ENCODE measurements around the gene PPIL4.
"Not testable (repeated sequence)": the region's sequence is repeated elsewhere in the genome, so short reads cannot be mapped to it uniquely, and the experiment has no call there.

PPIL4 gene

DNA sequence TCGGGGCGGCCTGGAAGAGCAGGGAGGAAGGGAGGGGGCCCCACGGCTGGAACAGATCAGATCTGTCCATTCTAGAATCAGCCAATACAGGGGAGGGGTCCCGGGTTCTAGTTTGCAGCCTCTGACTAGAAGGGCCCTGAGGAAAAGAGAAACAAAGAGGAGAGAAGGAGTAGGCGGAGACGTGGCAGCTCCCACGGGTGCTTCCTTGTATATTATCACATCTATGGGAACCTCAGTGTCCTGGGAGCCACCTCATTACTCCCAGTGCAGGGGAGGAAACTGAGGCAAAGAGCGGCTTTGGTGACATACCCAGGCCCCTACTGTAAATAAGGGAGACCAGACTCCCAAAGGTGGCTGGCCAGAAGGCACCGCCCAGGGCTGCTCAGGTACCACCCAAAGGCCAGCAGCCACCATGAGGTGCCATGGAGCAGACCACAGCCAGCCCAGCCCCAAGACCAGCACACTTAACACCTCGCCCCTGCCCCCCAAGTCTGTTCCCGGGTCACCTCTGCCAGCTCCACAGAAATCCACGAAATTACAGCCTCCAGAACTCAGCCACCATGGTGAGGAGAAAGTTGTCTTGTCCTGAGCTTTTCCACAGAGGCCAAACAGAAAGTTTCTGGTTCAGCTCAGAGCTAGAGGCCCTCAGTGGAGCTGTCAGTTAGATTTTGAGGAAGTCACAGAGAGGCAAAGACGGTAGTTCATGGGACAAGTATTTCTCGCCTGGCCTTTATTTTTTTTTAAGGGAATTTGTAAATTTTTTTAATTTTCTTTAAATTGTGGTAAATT lies 63.1 kb downstream of the PPIL4 start:
- DNase-seq: no peak

DNA sequence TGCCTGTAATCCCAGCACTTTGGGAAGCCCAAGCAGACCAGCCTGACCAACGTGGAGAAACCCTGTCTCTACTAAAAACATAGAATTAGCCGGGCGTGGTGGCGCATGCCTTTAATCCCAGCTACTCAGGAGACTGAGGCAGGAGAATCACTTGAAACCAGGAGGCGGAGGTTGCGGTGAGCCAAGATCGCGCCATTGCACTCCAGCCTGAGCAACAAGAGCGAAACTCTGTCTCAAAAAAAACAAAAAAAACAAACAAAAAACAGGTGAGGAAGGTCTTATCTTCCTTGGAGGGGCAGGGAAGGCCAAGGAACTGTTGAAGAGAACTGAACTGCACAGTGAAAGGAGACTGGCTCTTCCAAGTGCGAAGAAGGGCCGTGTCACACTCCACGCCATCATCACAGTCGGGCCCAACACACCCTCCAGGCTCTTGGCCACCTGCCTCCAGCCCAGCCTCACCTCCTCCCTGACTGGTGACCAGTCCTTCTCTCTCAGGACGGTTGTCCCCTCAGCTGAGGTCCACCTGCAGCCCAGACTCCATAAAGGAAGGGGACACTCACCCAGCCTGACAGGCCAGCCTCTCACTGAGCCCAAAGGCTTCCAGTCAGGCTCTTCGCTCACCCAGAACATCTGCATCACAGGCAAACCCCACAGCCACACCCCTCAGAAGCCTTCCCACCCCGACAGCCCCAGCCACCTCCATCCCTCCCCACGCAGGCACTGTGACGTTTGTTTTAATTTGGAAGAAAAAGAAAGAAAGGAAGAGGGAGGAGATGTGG lies 65.2 kb downstream of the PPIL4 start:
- no peak for DNase-seq

DNA sequence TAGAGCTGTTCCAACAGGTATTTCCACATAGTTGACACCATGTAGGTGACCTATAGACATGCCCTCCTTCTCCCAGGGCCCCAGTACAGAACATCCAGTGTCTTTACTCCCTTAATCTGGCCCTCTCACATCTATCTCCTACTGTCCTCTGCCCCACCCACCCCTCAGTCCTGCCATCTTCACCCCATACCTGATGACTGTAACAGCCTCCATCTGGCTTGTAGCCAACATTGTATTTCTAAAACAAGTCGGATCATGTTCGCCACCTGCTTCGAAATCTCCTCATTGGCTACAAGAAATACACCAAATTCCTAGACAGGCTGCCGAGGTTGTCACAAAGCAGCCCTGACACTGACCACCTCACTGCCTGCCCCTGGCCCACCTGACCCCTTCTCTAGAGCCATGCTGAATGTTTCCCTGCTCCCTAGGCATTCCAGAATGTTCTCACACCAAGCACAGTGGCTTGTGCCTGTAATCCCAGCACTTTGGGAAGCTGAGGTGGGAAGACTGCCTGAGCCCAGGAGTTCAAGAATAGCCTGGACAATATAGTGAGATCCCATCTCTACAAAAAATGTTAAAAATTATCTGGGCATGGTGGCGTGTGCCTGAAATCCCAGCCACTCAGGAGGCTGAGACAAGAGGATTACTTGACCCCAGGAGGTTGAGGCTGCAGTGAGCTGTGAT lies 67.1 kb downstream of the PPIL4 start:
- no peak for DNase-seq

DNA sequence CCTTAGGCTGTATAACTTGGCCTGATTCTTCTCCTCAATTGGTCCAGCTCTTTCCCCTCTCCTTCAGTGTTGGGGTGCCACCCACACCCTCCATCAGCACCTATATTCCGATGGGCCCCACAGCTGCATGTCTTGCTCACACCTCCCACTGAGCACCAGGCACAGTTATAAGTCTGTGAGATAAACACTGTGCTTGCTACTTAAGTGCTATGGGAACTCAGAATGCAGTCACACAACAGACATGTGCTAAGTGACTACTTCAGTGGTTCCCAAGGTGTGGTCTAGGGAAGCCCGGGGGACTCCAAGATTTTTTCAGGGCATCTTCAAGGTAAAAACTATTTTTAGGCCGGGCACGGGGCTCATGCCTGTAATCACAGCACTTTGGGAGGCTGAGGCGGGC lies 68.3 kb downstream of the PPIL4 start:
- no peak for DNase-seq

DNA sequence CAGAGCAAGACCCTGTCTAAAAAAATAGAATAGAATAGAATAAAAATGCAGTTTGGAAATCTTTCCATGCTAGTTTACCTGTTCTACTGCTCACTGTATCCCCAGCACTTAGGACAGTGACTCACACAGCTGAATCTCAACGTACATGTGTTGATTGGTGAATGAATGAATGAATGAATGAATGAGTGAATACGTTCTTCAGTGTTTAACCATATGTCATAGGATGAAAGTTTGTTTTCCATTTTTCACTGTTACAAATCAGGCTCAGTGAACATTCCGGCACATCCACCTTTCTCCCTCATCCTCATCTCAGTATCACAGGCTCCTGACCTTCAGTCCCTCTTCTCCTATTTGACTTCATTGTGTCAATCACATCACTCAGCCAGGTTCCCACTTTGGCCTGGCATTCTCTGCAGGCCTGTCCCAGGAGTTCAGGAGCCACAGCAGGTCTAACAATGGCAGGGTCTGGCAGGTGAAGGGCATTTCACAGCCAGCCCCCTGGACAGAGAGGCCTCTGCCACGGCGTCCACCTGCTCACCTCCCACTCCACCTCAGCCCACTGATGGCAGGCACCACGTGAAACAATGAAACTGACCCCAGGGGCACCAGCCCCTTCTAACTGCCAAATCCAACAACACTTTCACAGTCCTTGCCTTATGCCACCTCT lies 68.9 kb downstream of the PPIL4 start:
- no peak for DNase-seq

DNA sequence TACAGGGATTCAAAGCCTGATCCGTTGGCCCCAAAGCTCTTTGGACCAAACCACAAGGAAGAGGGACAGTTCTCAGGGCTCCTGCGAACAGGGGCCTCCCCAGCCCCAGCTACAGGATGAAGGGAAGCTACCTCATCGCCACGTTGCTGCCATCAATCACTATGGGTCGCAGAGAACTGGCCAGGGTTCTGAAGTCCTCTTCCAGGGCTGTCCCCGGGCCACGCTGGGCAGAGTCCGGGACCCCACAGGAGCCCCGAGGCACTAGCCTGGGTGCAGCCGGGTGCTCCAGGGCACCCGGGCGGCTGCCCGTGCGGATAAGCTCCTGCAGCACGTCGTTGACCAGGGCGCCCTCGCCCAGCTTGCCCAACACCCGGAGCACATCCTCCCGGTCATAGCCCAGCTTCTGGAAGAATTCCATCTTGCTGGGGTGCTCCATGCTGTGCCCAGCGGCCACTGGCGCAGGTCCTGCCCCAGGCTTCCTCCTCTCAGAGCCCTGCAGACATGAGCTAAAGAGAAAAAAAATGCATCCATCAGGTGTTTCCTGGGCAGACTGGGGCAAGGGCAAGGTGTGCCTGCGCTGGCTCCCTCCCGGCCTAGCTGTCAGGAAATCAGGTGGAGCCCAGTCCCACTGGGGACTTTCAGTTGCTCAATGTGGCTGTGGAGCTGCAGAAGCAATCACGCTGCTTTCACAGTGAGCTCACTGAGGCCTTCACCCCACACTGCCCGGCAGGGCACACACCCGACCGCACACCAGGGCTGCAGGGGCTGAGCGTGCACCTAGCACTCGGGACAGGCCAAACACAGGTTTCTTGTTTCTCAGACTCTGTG lies 71.5 kb downstream of the PPIL4 start:
- DNase-seq: no peak

DNA sequence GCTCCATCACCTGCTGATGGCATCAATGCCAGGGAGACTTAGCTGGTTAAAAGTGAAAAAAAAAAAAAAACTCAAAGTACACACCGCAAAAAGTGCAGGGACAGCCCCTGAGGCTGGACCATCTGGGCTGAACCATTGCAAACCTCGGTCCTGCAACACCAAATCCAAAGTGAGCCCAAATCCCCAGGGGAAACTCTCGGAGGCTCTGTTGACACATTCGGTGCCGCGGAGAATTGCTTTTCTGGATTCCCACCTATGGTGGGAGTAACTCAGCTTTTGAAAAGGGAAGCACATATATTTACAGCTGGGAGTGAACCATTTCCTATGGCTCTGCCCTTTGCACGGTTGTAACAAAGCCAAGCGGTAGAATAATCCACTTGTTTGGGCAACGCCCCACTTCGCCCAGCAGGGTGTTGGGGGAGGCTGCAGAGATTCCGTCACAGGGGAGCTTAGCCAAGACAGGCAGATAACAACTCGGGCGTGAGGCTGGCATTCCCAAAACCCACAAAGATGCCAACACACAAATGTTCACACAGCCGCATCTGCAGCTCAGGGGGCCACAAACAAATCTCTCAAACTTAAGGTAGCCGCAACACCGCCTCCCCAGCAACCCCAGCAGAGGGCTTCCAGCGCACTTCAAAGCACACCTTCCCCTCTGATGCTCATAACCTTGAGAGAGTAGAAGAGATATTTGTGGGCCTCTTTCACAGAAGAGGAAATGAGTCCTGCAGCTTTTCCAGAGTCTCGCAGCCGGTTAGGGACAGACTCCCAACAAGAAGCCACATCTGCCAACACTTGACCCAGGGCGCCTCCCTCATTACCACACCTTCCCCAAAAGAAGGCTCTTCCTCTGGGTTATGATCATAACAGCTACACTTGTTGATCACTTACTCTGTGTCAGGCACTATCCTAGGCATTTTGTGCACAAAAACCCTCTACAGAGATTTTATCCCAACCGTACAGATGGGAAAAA lies 72.5 kb downstream of the PPIL4 start:
- no peak for DNase-seq

DNA sequence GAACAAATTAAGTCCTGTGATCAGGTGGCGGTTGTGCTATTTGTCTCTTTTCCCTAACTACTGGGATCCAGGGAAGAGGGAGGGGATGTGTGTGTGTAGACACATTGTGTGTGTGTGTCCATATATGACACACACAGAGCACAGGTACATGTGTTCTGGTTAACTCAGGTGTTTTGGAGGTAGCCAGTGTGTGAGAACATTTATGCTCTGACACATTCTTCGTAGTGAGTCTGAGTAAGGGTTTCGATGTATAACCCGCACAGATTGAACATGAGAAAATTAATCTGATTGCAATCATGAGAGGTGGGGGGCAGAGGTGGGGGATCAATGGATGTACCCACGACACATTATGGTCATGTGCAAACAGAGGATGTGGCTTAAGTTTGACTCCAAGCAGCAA lies 73.6 kb downstream of the PPIL4 start:
- no peak for DNase-seq

DNA sequence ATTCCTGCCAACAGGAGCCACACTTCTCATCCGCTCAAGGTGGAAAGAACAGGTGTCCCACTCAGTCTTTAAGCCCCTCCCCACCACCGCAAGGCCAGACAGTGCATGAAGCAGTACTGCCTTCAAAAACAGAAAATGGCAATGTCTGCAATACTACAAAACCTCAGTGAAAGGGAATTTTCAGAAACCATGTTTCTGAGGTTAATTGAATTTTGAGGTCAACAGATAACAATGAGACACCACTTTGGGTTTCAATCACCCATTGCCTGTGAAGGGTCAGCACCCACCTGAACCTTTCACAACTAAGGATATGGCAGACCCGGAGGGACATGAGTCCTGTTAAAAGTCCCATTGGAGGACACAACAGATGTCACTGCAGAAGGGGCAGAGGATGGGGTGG lies 74.0 kb downstream of the PPIL4 start:
- DNase-seq: no peak

DNA sequence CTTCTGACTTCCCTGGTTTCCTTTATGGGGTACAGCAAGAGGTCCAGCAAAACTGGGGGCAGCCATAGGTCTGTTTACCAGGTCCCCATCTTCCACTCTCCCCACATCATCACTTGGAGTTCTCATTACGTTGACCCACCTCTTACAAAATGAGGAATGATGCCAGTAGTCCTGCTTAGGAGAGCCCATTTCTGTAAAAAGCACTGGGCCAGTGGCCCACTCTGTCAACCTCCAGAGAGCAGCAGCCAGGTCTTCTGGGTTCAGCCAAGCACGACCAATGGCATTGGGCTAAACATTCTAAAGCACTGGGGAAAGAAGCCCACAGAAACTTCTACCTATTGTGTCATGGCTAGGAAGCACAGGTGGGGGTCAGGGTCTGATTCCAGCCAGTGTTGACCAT lies 74.9 kb downstream of the PPIL4 start:
- DNase-seq: no peak

DNA sequence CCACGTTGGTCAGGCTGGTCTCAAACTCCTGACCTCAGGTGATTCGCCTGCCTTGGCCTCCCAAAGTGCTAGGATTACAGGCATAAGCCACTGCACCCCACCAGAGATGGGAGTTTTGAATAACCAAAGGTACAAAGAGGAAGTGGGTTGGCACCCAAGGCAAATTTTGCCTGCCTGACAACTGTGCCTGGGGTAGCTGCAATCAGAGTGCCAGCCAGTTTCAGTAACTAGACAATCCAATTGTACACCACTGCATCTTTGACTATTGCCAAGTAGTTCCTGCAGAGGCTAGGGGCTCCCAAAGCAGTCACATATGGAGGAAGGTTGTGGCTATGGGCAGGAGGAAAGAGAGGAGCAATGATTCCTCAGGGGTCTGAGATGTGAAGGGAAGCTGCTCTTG lies 77.7 kb downstream of the PPIL4 start:
- DNase-seq: no peak

DNA sequence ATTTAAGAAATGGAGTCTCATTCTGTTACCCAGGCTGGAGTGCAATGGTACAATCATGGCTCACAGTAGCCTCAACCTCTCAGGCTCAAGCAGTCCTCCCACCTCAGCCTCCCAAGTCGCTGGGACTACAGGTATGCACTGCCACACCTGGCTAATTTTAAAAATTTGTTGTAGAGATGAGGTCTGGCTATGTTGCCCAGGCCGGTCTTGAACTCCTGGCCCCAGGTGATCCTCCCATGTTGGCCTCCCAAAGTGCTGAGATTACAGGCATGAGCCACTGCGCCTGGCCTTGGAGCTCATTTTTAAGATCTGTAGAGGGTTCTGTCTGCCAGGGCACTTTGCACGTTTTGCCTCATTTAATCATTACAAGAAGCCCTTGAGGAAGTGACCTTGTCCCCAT lies 78.6 kb downstream of the PPIL4 start:
- DNase-seq: no peak

DNA sequence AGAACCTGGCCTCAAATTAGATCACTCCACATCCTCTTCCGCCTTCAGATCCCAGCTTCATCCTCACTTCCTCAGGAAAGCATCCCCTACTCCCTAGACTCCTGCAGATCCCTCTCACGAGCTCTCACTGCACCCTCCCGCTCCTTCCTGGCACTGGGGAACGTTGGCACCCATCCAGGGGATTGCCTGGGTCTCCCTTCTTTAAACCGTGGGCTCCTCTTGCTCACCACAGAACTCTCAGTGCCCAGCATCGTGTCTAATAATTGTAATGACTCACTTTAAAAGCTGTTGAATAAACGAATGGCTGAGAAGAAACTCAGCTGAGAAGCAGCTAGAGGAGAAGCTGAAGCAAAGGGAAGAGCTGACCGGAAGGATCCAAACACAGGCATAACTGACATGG lies 81.4 kb downstream of the PPIL4 start:
- DNase-seq: no peak

DNA sequence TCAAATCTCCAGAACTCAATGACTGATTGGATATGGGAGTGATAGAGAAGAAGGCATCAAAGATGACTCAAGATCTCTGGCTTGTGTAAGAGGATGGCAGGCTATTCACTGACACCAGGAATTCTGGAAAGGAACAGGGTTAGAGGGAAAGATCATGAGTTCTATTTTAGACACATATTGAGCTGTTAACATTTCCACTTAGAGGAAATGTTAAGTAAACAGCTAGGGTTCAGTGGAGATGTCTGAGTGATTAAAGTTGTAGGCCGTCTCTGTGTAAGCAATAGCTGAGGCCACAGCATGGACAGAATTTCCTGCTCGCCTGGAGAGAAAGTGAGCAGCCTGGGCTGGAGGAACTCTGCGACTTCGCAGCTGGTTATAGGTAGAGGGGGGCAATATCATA lies 82.1 kb downstream of the PPIL4 start:
- DNase-seq: no peak

DNA sequence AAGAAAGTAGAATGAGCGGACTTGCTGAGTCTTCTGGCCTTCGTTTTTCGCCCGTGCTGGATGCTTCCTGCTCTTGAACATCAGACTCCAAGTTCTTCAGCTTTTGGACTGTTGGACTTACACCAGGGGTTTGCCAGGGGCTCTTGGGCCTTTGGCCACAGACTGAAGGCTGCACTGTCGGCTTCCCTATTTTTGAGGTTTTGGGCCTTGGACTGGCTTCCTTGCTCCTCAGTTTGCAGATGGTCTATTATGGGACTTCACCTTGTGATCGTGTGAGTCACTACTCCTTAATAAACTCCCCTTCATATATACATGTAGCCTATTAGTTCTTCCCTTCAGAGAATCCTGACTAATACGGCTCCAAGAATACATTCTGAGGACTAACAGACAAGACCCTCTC lies 83.1 kb downstream of the PPIL4 start:
- not testable (repeated sequence) for DNase-seq

DNA sequence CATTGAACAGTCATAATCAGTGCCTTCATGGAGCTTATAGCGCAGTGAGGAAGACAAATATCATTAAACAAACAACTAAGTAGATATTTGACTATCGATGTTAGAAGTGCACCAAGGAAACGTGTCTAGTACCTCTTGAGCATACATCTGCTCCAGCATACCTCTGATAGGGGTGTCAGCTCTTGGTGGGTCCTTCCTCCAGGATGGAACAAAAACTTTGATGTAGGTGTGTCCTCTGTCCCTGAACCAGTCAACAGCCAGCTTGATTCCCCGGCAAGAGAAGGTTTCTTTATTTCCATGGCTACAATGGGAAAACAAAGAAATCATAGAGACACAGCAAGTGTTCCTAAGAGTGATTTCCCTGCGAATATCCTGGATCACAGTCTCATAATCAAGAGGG lies 84.2 kb downstream of the PPIL4 start:
- DNase-seq: no peak

DNA sequence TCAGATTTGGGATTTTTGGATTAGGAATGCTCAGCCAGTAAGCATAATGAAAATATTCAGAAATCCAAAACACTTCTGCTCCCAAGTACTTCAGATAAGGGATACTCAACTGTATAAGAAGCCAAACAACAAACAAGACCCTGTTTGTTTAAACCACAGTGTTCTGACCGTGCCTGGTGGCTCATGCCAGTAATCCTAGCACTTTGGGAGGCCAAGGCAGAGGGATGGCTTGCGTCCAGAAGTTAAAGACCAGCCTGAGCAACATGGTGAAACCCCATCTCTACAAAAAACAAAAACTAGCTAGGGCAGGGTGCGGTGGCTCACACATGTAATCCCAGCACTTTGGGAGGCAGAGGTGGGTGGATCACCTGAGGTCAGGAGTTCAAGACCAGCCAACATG lies 85.6 kb downstream of the PPIL4 start:
- DNase-seq: not testable (repeated sequence)

DNA sequence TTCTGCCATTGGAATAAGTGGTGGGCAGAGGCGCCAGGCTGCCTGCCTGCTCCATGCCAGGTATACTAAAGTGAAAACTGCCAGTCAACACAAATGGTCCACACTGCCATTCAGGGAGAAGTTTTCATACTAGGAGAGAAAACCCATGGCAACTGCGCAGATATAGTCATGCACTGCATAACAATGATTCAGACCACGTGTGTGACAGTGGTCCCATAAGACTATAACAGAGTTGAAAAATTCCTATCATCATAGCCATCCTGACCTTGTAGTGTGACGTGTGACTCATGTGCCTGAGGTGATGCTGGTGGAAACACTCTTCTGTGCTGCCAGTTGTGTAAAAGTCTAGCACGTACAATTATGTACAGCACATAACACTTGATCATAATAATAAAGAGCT lies 86.1 kb downstream of the PPIL4 start:
- DNase-seq: no peak

DNA sequence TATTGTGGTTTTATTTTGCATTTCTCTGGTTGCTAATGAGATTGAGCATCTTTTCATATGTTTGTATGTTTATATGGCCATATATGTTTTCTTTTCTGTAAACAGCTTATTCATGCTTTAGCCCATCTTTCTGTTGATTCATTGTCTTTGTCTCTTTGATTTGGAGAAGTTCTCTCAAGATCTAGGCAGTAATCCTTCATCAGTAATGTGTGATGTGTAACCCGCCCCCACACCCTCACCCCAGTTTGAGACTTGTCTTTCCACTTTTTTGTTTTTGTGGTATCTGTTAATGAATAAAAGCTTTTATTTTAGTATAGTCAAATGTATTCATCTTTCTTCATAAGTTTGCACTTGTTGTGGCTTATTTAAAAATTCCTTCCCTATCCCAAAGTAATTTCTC lies 87.0 kb downstream of the PPIL4 start:
- DNase-seq: no peak

DNA sequence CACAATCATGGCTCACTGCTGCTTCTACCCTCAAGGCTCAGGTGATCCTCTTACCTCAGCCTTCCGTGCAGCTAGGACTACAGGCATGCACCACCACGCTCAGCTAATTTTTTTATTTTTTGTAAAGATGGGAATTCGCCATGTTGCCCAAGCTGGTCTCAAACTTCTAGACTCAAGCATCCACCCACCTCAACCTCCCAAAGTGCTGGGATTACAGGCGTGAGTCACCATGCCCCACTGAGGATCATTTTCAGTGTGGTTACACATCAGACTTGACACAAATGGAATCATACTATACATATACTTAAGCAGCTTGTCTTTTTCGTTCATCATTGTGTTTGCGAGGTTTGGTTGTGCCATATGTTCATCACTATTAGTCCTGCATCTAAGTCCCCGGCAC lies 87.6 kb downstream of the PPIL4 start:
- DNase-seq: no peak

DNA sequence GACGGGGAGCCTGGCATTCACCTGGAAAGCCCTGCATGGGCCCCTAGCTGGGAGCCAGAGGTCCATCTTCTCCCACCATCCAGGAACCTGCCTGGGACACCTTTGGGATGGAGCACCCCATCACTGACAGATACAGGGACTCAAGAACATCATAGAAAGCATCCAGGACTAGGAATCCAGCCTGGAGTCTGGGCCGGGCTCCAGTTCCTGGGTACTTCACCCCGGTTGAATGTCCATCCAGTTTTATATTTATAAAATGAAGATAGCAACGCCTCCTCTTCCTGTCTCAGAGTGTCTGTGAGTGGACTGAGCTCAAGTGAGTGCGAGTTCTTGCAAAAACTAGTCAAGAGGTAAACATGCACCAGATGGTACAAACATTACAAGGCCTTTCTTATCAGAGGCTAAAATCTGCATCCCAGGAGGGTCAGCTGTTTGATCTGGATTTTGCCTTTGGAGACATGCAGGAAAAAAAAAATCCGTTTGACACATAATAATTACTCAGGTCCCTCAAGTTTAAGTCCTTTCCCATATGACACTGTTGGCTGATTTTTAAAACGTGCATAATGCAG lies 88.4 kb downstream of the PPIL4 start:
- DNase-seq: peak; percentile 62

All from DMS 273 treated with DMSO at 0.1 percent for 48 hours (cell line).